ENCODE data around the gene NAV2. TPM values are rescaled to one million over a fixed set of nuclear protein-coding genes. Genes with fewer than 3 reads are reported as not detected.

Gene NAV2
- polyA plus RNA-seq, 1 donor from 2014 or later: 3.0 TPM

GRCh38 chr11:19730373-19730772, 17.7 kb downstream of the NAV2 start:
- Histone ChIP-seq H3K36me3 (ENCODE audit: insufficient read depth, low read length) (no peaks in the 10 kb centered on the region), H3K9ac (ENCODE audit: low read length) (no peak overlapping the region), H3F3A (ENCODE audit: insufficient read depth, low read length, poor library complexity, severe bottlenecking) (no peaks in the 10 kb centered on the region), H2AFZ (ENCODE audit: low read depth, low read length) (no peak overlapping the region), H4K20me1 (ENCODE audit: insufficient read depth) (no peaks in the 10 kb centered on the region), H3K27me3 (ENCODE audit: insufficient read depth, low read depth, low read length) (no peaks in the 10 kb centered on the region), H3K4me2 (ENCODE audit: low read length) (no peak overlapping the region), H3K9me2 (ENCODE audit: insufficient read depth, low read length) (no peaks in the 10 kb centered on the region), H3K9me3 (ENCODE audit: low read length) (no peaks in the 10 kb centered on the region), H3K79me2 (replicated peaks; ENCODE audit: insufficient read depth, low read length) (no peaks in the 10 kb centered on the region), H3K27ac (ENCODE audit: low read length) (no peak overlapping the region), H3K4me3 (ENCODE audit: low read length) (no peak overlapping the region)
- TF ChIP-seq CTCF (IDR thresholded peaks at IDR 0.05; ENCODE audit: poor library complexity, severe bottlenecking): no peak
- TF ChIP-seq SMC3 (conservative IDR thresholded peaks at IDR 0.05; ENCODE audit: poor library complexity): no peak
- no peak for TF ChIP-seq EZH2 (IDR thresholded peaks at IDR 0.05; ENCODE audit: borderline replicate concordance, insufficient read depth, low read length, poor library complexity, severe bottlenecking)
- TF ChIP-seq RAD21 (conservative IDR thresholded peaks at IDR 0.05): no peak
- no peak for TF ChIP-seq REST (IDR thresholded peaks at IDR 0.05; ENCODE audit: borderline replicate concordance)
- TF ChIP-seq MXI1 (conservative IDR thresholded peaks at IDR 0.05; ENCODE audit: poor library complexity, severe bottlenecking): no peak
- no peak for TF ChIP-seq POLR2AphosphoS5 (IDR thresholded peaks at IDR 0.05)
- no peak for TF ChIP-seq TAF1 (IDR thresholded peaks at IDR 0.05; ENCODE audit: low read depth)
- TF ChIP-seq EP300 (conservative IDR thresholded peaks at IDR 0.05; ENCODE audit: poor library complexity, severe bottlenecking): no peak

GRCh38 chr11:19734171-19734570, 21.5 kb downstream of the NAV2 start:
- Histone ChIP-seq H3K4me2 (ENCODE audit: low read length) (no peak overlapping the region), H4K20me1 (ENCODE audit: insufficient read depth) (no peaks in the 10 kb centered on the region), H3K9me3 (ENCODE audit: low read length) (no peaks in the 10 kb centered on the region), H3K27ac (ENCODE audit: low read length) (no peak overlapping the region), H2AFZ (ENCODE audit: low read depth, low read length) (no peak overlapping the region), H3K9ac (ENCODE audit: low read length) (no peak overlapping the region), H3K27me3 (ENCODE audit: insufficient read depth, low read depth, low read length) (no peaks in the 10 kb centered on the region), H3K9me2 (ENCODE audit: insufficient read depth, low read length) (no peaks in the 10 kb centered on the region), H3K36me3 (ENCODE audit: insufficient read depth, low read length) (no peaks in the 10 kb centered on the region), H3K79me2 (replicated peaks; ENCODE audit: insufficient read depth, low read length) (no peaks in the 10 kb centered on the region), H3F3A (ENCODE audit: insufficient read depth, low read length, poor library complexity, severe bottlenecking) (no peaks in the 10 kb centered on the region), H3K4me3 (ENCODE audit: low read length) (no peak overlapping the region)
- no peak for TF ChIP-seq RAD21 (conservative IDR thresholded peaks at IDR 0.05)
- no peak for TF ChIP-seq MXI1 (conservative IDR thresholded peaks at IDR 0.05; ENCODE audit: poor library complexity, severe bottlenecking)
- no peak for TF ChIP-seq TAF1 (IDR thresholded peaks at IDR 0.05; ENCODE audit: low read depth)
- no peak for TF ChIP-seq EZH2 (IDR thresholded peaks at IDR 0.05; ENCODE audit: borderline replicate concordance, insufficient read depth, low read length, poor library complexity, severe bottlenecking)
- no peak for TF ChIP-seq EP300 (conservative IDR thresholded peaks at IDR 0.05; ENCODE audit: poor library complexity, severe bottlenecking)
- TF ChIP-seq REST (IDR thresholded peaks at IDR 0.05; ENCODE audit: borderline replicate concordance): no peak
- no peak for TF ChIP-seq POLR2AphosphoS5 (IDR thresholded peaks at IDR 0.05)

All from neural cell (in vitro differentiated cells).